COLO829 (cell line): Measurements from ENCODE around the gene FAM25G.
"Not testable (repeated sequence)": the region's sequence is repeated elsewhere in the genome, so short reads cannot be mapped to it uniquely, and the experiment has no call there.

ENCODE experiments used
- DNase-seq: peaks from one replicate; pipeline ENCODE4 v3.0.0; 2012; ENCODE audit warnings: low spot score

FAM25G gene

GRCh38 chr10:47465216-47465917, 26.1 kb downstream of the FAM25G start:
- DNase-seq = not testable (repeated sequence)

GRCh38 chr10:47462577-47463358, 28.7 kb downstream of the FAM25G start:
- DNase-seq = not testable (repeated sequence)

- not testable (repeated sequence) for DNase-seq
Observed at GRCh38 chr10:47461261-47461687, 30.2 kb downstream of the FAM25G start.

- DNase-seq = no peak
Observed at GRCh38 chr10:47458466-47459154, 32.9 kb downstream of the FAM25G start.

GRCh38 chr10:47457826-47458225, 33.7 kb downstream of the FAM25G start:
- no peak for DNase-seq

- DNase-seq = no peak
Observed at GRCh38 chr10:47457528-47457820, 34.0 kb downstream of the FAM25G start.

- DNase-seq = no peak
Observed at GRCh38 chr10:47456794-47457527, 34.5 kb downstream of the FAM25G start.

- DNase-seq = no peak
Observed at GRCh38 chr10:47456079-47456785, 35.3 kb downstream of the FAM25G start.

- not testable (repeated sequence) for DNase-seq
Observed at GRCh38 chr10:47455350-47456078, 36.0 kb downstream of the FAM25G start.

GRCh38 chr10:47454780-47455058, 36.8 kb downstream of the FAM25G start:
- no peak for DNase-seq

GRCh38 chr10:47454008-47454779, 37.3 kb downstream of the FAM25G start:
- DNase-seq = no peak

- no peak for DNase-seq
Observed at GRCh38 chr10:47453141-47454007, 38.1 kb downstream of the FAM25G start.

GRCh38 chr10:47452495-47453140, 38.9 kb downstream of the FAM25G start:
- DNase-seq = no peak

- DNase-seq = no peak
Observed at GRCh38 chr10:47451998-47452494, 39.5 kb downstream of the FAM25G start.

GRCh38 chr10:47451273-47451997, 40.1 kb downstream of the FAM25G start:
- DNase-seq = no peak

- DNase-seq = no peak
Observed at GRCh38 chr10:47450442-47450841, 41.1 kb downstream of the FAM25G start.

GRCh38 chr10:47449979-47450378, 41.5 kb downstream of the FAM25G start:
- no peak for DNase-seq
